ENCODE results near the gene GLUL. TPM values are rescaled to one million over a fixed set of nuclear protein-coding genes. Genes with fewer than 3 reads are reported as not detected.

GLUL gene
- total RNA-seq, 1 experiment from 2014 or later: 348 TPM

DNA sequence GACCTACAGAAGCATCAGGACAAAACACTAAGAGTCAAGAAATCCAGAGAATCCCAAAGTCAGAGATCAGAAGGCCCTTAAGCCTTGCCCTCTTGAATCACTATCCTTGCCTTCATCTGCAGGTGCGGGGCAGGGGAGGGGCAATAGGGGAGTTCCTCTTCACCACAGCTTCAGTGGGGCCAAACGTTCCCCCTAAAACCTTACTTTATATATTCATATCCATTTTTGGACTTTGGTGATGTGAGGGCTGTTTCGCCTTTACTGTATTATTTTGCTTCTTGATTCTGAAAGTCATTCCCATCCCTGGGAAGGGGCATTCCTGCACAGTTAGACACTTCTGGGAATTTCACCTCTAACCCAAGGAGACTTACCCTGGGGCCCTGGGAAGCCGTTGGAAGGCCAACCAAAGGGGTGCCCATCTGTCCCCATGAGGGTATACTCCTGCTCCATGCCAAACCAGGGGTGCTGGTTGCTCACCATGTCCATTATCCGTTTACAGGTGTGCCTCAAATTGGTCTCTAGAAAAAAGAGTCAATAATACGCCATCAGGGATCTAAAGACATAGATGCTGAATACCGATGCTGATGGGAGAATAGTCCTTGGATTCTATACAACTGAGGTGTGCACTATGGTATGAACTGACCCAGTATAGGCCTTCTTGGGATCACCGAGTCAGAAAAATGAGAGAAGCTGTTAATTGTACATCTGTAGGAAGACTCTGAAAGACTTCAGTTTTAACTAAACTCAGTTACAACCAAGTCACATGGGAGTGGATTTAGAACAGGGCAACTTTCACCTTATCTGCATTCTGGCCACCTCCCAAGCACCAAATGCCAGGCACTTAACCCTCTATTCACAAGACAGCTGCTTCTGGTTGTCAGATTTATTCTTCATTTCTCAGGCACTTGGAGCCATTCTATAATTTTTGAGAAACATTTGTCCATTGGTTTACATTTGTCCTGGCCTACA, 5.4 kb downstream of the GLUL start:
- Histone ChIP-seq H3K79me2 (ENCODE audit: low read depth) (peaks cover 34% of the 10 kb centered on the region), H3K27ac (no peak overlapping the region), H3F3A (ENCODE audit: insufficient read depth, low read depth) (peaks cover 7% of the 10 kb centered on the region; the same call in 1 of the 2 replicates), H3K36me3 (ENCODE audit: low read depth) (peaks cover 35% of the 10 kb centered on the region; the same call in 1 of the 2 replicates), H3K4me2 (no peak overlapping the region), H2AFZ (no peak overlapping the region), H3K4me3 (no peak overlapping the region), H3K4me1 (replicated peaks; ENCODE audit: insufficient read depth) (peaks cover 24% of the 10 kb centered on the region), H3K9me3 (ENCODE audit: insufficient read depth, low read depth) (no peaks in the 10 kb centered on the region), H3K9me2 (ENCODE audit: insufficient read depth) (no peaks in the 10 kb centered on the region), H4K20me1 (ENCODE audit: insufficient read depth) (peaks cover 17% of the 10 kb centered on the region; the same call in 1 of the 2 replicates), H3K27me3 (ENCODE audit: insufficient read depth, low read depth) (no peaks in the 10 kb centered on the region)
- intact Hi-C loops (cut with micrococcal nuclease; ENCODE audit: unreplicated experiment): no loop called here
- no peak for TF ChIP-seq EZH2 (IDR thresholded peaks at IDR 0.05; ENCODE audit: low read depth)
- no peak for TF ChIP-seq CTCF (conservative IDR thresholded peaks at IDR 0.05)
- BruUV-seq (replicated peaks): no TSS peak
- ChIA-PET POLR2A (ENCODE audit: unreplicated experiment) (no interaction called here), CTCF (no interaction called here)
- no peak for DNase-seq

DNA sequence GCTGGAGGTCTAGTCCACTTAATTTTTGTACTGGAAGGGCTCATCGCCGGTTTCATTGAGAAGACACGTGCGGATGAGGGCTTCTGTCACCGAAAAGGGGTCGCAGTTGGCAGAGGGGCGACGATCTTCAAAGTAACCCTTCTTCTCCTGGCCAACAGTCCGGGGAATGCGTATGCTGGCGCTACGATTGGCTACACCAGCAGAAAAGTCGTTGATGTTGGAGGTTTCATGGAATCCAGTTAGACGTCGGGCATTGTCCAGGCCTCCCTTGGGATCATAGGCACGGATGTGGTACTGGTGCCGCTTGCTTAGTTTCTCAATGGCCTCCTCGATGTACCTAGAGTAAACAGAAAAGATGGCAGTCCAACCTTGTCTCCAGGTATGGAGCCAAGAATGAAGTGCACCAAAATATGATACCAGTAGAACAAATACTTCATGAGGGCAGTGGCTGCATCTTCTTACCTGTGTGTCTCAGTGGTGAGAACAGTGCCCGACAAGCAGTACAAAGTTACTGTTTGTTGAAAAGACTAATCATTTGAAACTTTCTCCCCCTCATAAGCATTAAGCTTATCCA, 7.1 kb downstream of the GLUL start:
- Histone ChIP-seq H3K9me3 (ENCODE audit: insufficient read depth, low read depth) (no peaks in the 10 kb centered on the region), H3K79me2 (ENCODE audit: low read depth) (peaks cover 18% of the 10 kb centered on the region), H4K20me1 (ENCODE audit: insufficient read depth) (peaks cover 9% of the 10 kb centered on the region; the same call in 1 of the 2 replicates), H3K4me2 (no peak overlapping the region), H3K27ac (no peak overlapping the region), H3K9me2 (ENCODE audit: insufficient read depth) (no peaks in the 10 kb centered on the region), H3K27me3 (ENCODE audit: insufficient read depth, low read depth) (no peaks in the 10 kb centered on the region), H3K4me1 (replicated peaks; ENCODE audit: insufficient read depth) (peaks cover 30% of the 10 kb centered on the region), H2AFZ (no peak overlapping the region), H3F3A (ENCODE audit: insufficient read depth, low read depth) (peaks cover 24% of the 10 kb centered on the region), H3K4me3 (no peak overlapping the region), H3K36me3 (ENCODE audit: low read depth) (peaks cover 35% of the 10 kb centered on the region; the same call in 1 of the 2 replicates)
- intact Hi-C loops (cut with micrococcal nuclease; ENCODE audit: unreplicated experiment): loop anchor here (5.0 kb wide), 1 partner anchor 42 kb away; no protein-coding TSS in a partner anchor
- ChIA-PET CTCF (interaction anchor here (0.5 kb wide), 1 partner anchor 64 kb away, joined by 3 read pairs; no protein-coding TSS in a partner anchor), POLR2A (ENCODE audit: unreplicated experiment) (no interaction called here)
- no TSS peak for BruUV-seq (replicated peaks)
- TF ChIP-seq EZH2 (IDR thresholded peaks at IDR 0.05; ENCODE audit: low read depth) (no peak), CTCF (conservative IDR thresholded peaks at IDR 0.05) (no peak)
- DNase-seq: no peak

DNA sequence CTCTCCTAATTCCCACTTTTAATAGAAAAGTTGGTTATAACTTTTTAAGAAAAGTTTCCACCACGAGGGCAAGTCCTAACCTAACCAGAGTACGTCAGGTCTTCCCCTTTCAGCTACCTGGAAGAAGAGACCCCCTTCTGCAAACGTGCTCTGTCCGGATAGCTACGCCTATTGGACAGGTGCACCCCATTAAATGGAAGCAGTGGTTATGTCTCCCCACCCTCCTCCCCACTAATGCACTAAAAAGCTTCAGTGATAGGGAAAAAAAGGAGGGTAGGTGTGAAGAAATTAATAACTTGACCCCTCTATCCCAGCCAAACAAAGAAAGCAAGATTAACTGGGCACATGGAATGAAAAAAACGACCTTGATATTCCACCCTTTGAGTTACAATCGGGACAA, 7.7 kb downstream of the GLUL start:
- ChIA-PET CTCF (interaction anchor here (0.5 kb wide), 1 partner anchor 63 kb away, joined by 3 read pairs; no protein-coding TSS in a partner anchor), POLR2A (ENCODE audit: unreplicated experiment) (no interaction called here)
- H3K9me2 ChIP-seq (ENCODE audit: insufficient read depth): no peaks in the 10 kb centered on the region
- H3F3A ChIP-seq (ENCODE audit: insufficient read depth, low read depth): peaks cover 24% of the 10 kb centered on the region
- H3K4me3 ChIP-seq: no peak overlapping the region
- H2AFZ ChIP-seq: no peak overlapping the region
- no peaks in the 10 kb centered on the region for H3K27me3 ChIP-seq (ENCODE audit: insufficient read depth, low read depth)
- peaks cover 4% of the 10 kb centered on the region; the same call in 1 of the 2 replicates for H4K20me1 ChIP-seq (ENCODE audit: insufficient read depth)
- peaks cover 27% of the 10 kb centered on the region for H3K4me1 ChIP-seq (replicated peaks; ENCODE audit: insufficient read depth)
- no peak overlapping the region for H3K4me2 ChIP-seq
- BruUV-seq (replicated peaks): no TSS peak
- H3K9me3 ChIP-seq (ENCODE audit: insufficient read depth, low read depth): no peaks in the 10 kb centered on the region
- DNase-seq: no peak
- H3K79me2 ChIP-seq (ENCODE audit: low read depth): peaks cover 13% of the 10 kb centered on the region
- H3K27ac ChIP-seq: no peak overlapping the region
- TF ChIP-seq CTCF (conservative IDR thresholded peaks at IDR 0.05) (no peak), EZH2 (IDR thresholded peaks at IDR 0.05; ENCODE audit: low read depth) (no peak)
- peaks cover 35% of the 10 kb centered on the region; the same call in 1 of the 2 replicates for H3K36me3 ChIP-seq (ENCODE audit: low read depth)
- intact Hi-C loops (cut with micrococcal nuclease; ENCODE audit: unreplicated experiment): loop anchor here (5.0 kb wide), 1 partner anchor 42 kb away; no protein-coding TSS in a partner anchor

Measured in PC-9 (cell line).